ENCODE measurements around the gene FGF11.

The FGF11 gene

GRCh38 chr17:7413346-7413985 lies 25.8 kb upstream of the FGF11 start:
- no peak for DNase-seq (ENCODE audit: extremely low spot score)
- POLR2A ChIA-PET: no interaction called here
- CTCF ChIA-PET: interaction anchor here (1.1 to 1.6 kb wide), 2 partner anchors 8 to 58 kb away, joined by 3 read pairs; no protein-coding TSS in a partner anchor
- no peak for TF ChIP-seq CTCF (IDR thresholded peaks at IDR 0.05; ENCODE audit: control extremely low read depth, extremely low read depth, low read depth, missing control alignments)

GRCh38 chr17:7414837-7415236 lies 24.5 kb upstream of the FGF11 start:
- CTCF ChIA-PET: no interaction called here
- POLR2A ChIA-PET: no interaction called here

GRCh38 chr17:7415784-7416183 lies 23.5 kb upstream of the FGF11 start:
- POLR2A ChIA-PET: interaction anchor here (0.6 kb wide), 1 partner anchor 69 kb away, joined by 4 read pairs; the partner anchor contains the start of gene POLR2A
- no peak for DNase-seq (ENCODE audit: extremely low spot score)
- TF ChIP-seq CTCF (IDR thresholded peaks at IDR 0.05; ENCODE audit: control extremely low read depth, extremely low read depth, low read depth, missing control alignments): no peak
- CTCF ChIA-PET: no interaction called here

More at GRCh38 chr17:7414837-7415236, 24.5 kb upstream of the FGF11 start:
- no peak for TF ChIP-seq CTCF (IDR thresholded peaks at IDR 0.05; ENCODE audit: control extremely low read depth, extremely low read depth, low read depth, missing control alignments)
- DNase-seq (ENCODE audit: extremely low spot score): no peak

- CTCF ChIA-PET: no interaction called here
- POLR2A ChIA-PET: interaction anchor here (0.6 kb wide), 1 partner anchor 68 kb away, joined by 4 read pairs; the partner anchor contains the start of gene POLR2A
- TF ChIP-seq CTCF (IDR thresholded peaks at IDR 0.05; ENCODE audit: control extremely low read depth, extremely low read depth, low read depth, missing control alignments): peak; percentile 4
- DNase-seq (ENCODE audit: extremely low spot score): no peak
Observed at GRCh38 chr17:7416323-7416722, 23.0 kb upstream of the FGF11 start.

- TF ChIP-seq CTCF (IDR thresholded peaks at IDR 0.05; ENCODE audit: control extremely low read depth, extremely low read depth, low read depth, missing control alignments): no peak
- ChIA-PET POLR2A (no interaction called here), CTCF (interaction anchor here (0.6 kb wide), 1 partner anchor 61 kb away, joined by 3 read pairs; no protein-coding TSS in a partner anchor)
- DNase-seq (ENCODE audit: extremely low spot score): no peak
Observed at GRCh38 chr17:7417056-7417655, 22.2 kb upstream of the FGF11 start.

- ChIA-PET POLR2A (interaction anchor here (0.6 kb wide), 1 partner anchor 46 kb away, joined by 4 read pairs; no protein-coding TSS in a partner anchor), CTCF (interaction anchor here (0.9 to 1.5 kb wide), 3 partner anchors 17 to 62 kb away, joined by 3 read pairs; partner anchors contain the start of gene TMEM102)
Observed at GRCh38 chr17:7418472-7419152, 20.7 kb upstream of the FGF11 start.

More at GRCh38 chr17:7418472-7419152, 20.7 kb upstream of the FGF11 start:
- DNase-seq (ENCODE audit: extremely low spot score): no peak
- no peak for TF ChIP-seq CTCF (IDR thresholded peaks at IDR 0.05; ENCODE audit: control extremely low read depth, extremely low read depth, low read depth, missing control alignments)

All from GM10248 (cell line).